ENCODE results near the gene PDE6D.

DNA sequence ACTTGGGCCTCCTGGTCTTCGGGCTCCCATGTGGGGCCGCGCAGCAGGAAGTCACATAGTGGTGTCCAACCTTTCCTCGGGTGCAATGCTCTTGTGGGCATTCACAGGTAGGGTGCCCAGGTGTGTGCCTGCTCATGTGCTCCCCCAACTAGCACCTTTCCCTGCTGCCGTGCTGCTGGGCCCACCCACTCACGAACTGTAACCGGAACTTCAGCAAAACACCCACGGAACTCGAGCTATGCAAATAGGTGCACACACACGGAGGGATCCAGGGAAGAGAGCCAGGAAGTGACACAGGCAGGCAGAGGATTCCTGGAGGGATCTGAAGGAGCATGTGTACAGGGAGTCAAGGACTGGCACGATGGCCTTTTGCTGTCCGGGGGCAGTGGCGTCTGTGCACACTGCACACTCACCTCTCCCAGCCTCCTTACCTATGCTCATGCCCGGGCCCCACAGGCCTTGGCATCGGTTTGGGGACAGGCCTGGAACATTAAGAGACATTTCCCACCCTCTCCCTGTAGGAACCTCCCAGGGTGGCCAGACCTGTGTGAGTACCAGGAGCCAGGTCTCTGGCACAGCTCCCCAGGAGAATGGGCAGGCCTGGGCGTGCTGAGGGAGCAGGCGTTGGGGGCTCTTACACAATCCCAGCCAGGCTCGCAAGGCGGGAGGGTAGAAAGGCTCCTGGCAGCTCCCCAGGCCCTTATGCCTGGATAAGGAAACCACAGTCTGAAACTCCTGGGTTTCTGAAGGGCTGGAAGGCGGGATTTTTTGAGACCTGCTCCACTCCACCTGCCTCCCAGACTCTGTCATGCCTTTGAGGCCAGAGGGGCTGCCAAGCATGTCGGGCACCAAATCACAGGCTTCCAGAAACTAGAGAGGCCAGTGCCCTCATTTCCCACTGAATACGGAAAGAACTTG, 79.4 kb downstream of the PDE6D start:
- TF ChIP-seq, protein P1, sequence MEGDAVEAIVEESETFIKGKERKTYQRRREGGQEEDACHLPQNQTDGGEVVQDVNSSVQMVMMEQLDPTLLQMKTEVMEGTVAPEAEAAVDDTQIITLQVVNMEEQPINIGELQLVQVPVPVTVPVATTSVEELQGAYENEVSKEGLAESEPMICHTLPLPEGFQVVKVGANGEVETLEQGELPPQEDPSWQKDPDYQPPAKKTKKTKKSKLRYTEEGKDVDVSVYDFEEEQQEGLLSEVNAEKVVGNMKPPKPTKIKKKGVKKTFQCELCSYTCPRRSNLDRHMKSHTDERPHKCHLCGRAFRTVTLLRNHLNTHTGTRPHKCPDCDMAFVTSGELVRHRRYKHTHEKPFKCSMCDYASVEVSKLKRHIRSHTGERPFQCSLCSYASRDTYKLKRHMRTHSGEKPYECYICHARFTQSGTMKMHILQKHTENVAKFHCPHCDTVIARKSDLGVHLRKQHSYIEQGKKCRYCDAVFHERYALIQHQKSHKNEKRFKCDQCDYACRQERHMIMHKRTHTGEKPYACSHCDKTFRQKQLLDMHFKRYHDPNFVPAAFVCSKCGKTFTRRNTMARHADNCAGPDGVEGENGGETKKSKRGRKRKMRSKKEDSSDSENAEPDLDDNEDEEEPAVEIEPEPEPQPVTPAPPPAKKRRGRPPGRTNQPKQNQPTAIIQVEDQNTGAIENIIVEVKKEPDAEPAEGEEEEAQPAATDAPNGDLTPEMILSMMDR (IDR thresholded peaks at IDR 0.05), result no peak
- TF ChIP-seq POLR2A (IDR thresholded peaks at IDR 0.05), result no peak
- TF ChIP-seq POLR2AphosphoS5 (IDR thresholded peaks at IDR 0.05), result no peak
